Thyroid gland (tissue), 4 donors: Measurements from ENCODE around the gene JAKMIP3.

Experiments
- POLR2A ChIP-seq, 2 donors: fragments of 450-650 bp; IDR thresholded peaks; one replicate each; pipeline ENCODE4 v1.6.1; 2017; ENCODE audit warnings: antibody characterized with exemption in 2 of 2, mild to moderate bottlenecking in 2 of 2, moderate library complexity in 1 of 2
- TF ChIP-seq, protein P1 (sequence below), 6 experiments: fragments of 200-600 bp in 3 of 6; fragments of 450-650 bp in 3 of 6; sonication (generic) in 3 of 6; IDR thresholded peaks; one replicate each; pipeline ENCODE4 v1.5.1; 2016 to 2019; ENCODE audit warnings: antibody characterized with exemption in 6 of 6, mild to moderate bottlenecking in 2 of 6, inconsistent platforms in 1 of 6, moderate library complexity in 1 of 6

DNA sequence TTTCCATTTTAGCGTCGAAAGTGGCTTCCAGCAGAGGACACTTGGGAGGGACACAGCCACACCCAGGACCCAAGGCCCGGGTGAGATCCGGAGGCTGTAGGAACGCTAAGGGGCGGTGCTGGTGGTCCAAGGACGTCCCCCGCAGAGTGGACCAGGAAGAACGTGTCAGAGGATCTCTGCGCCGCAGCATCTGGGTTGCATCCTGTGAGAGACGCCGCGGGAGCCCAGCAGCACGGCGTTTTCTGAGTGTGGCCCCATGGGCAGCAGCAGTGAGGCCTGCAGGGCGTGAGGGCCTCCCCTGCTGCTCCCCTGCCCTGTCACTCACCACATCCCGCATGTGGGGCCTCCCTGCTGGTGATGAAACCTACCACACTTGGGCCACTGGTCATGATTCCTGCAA, 43.5 kb upstream of the JAKMIP3 start:
- no peak for TF ChIP-seq POLR2A (IDR thresholded peaks at IDR 0.05)
- TF ChIP-seq, protein P1, sequence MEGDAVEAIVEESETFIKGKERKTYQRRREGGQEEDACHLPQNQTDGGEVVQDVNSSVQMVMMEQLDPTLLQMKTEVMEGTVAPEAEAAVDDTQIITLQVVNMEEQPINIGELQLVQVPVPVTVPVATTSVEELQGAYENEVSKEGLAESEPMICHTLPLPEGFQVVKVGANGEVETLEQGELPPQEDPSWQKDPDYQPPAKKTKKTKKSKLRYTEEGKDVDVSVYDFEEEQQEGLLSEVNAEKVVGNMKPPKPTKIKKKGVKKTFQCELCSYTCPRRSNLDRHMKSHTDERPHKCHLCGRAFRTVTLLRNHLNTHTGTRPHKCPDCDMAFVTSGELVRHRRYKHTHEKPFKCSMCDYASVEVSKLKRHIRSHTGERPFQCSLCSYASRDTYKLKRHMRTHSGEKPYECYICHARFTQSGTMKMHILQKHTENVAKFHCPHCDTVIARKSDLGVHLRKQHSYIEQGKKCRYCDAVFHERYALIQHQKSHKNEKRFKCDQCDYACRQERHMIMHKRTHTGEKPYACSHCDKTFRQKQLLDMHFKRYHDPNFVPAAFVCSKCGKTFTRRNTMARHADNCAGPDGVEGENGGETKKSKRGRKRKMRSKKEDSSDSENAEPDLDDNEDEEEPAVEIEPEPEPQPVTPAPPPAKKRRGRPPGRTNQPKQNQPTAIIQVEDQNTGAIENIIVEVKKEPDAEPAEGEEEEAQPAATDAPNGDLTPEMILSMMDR (IDR thresholded peaks at IDR 0.05), result no peak
